ENCODE data around the gene SFRP5.

The SFRP5 gene

GRCh38 chr10:97734021-97734420, 37.8 kb downstream of the SFRP5 start:
- no peak for DNase-seq

- no peak for DNase-seq
These were observed 38.5 kb downstream of the SFRP5 start for GRCh38 chr10:97733256-97733655.

GRCh38 chr10:97732052-97732359, 39.8 kb downstream of the SFRP5 start:
- no peak for DNase-seq

GRCh38 chr10:97731346-97732051, 40.3 kb downstream of the SFRP5 start:
- DNase-seq = peak in 1 of 2 donors; percentile 35

- DNase-seq = no peak
These were observed 42.8 kb downstream of the SFRP5 start for GRCh38 chr10:97729014-97729413.

GRCh38 chr10:97726636-97727178, 45.1 kb downstream of the SFRP5 start:
- no peak for DNase-seq

- DNase-seq = no peak
These were observed 47.4 kb downstream of the SFRP5 start for GRCh38 chr10:97724341-97724941.

- DNase-seq = no peak
These were observed 48.8 kb downstream of the SFRP5 start for GRCh38 chr10:97723001-97723400.

- no peak for DNase-seq
These were observed 49.7 kb downstream of the SFRP5 start for GRCh38 chr10:97721871-97722780.

GRCh38 chr10:97719602-97720001, 52.2 kb downstream of the SFRP5 start:
- no peak for DNase-seq

- no peak for DNase-seq
These were observed 53.1 kb downstream of the SFRP5 start for GRCh38 chr10:97718659-97719142.

GRCh38 chr10:97718178-97718577, 53.6 kb downstream of the SFRP5 start:
- DNase-seq = no peak

GRCh38 chr10:97717627-97718026, 54.2 kb downstream of the SFRP5 start:
- no peak for DNase-seq
